Measurements from ENCODE around the gene DCAF15. TPM values are rescaled to one million over a fixed set of nuclear protein-coding genes. Genes with fewer than 3 reads are reported as not detected.

Gene DCAF15
- total RNA-seq, 1 experiment from 2014 or later = 20.9 TPM

GRCh38 chr19:13974073-13974472 is 21.8 kb downstream of the DCAF15 start:
- DNase-seq (ENCODE audit: low read depth) = no peak

GRCh38 chr19:13975870-13976269 is 23.6 kb downstream of the DCAF15 start:
- DNase-seq (ENCODE audit: low read depth) = no peak

- no peak for DNase-seq (ENCODE audit: low read depth)
Measured at GRCh38 chr19:13976446-13976845, 24.1 kb downstream of the DCAF15 start.

- no peak for DNase-seq (ENCODE audit: low read depth)
Measured at GRCh38 chr19:13977803-13978202, 25.5 kb downstream of the DCAF15 start.

DNA sequence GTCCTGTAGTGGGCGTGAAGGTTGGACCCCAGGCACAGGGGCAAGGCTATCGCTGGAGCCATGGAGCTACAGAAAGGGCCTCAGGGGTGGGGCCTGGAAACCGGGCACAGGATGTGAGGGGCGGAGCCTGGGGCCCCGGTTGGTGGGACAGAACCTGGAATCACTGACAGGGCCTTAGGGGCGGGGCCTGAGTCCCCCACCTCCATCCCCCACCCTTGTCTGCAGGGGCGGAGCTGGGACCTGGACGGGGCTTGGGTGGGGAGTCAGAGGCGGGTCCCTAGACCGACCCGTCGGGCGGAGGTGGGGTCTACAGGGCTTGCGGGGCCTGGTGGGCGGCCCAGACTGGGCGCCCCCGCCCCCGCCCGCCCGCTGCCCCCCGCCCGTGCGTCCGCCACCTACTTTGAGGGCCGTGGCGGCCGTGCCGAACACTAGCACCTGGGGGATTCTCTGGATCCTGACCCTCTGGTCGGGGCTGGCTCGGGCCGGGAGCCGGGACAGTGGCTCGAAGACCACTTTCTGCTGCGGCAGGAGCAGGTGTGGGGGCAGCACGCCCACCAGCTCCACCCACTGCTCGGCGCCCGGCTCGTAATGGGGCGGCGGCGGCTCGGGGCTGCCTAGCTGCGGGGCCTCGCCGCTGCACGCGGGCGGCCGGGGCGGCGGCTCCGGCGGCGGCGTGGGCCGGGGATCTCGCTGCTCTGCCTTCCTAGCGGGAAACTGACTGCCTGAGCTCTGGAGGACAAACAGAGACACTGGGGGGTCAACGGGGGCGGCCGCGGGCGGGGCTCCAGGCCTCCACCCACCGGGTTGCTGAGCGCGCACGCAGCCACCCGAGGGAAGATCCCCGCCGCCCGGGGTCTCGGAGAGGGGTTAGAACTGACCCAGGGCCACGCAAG is 26.3 kb downstream of the DCAF15 start:
- no peak for DNase-seq (ENCODE audit: low read depth)

DNA sequence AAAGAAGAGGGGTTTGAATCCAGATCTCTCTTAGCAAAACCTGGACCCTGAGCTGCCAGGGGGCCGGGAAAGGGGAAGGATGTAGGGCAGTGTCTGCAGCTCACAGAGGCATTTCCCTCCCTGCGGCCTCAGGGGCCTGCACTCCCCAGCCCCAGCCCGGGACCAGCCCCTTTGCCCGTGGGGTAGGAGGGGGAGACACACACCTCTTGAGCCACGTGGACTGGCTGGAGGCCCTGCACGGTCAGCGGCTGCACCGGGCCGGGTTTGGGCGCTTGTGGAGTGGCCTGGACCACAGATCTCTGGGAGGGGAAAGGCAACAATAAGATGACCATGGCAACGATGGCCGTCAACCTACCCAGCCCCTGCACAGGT is 26.9 kb downstream of the DCAF15 start:
- DNase-seq (ENCODE audit: low read depth) = no peak

DNA sequence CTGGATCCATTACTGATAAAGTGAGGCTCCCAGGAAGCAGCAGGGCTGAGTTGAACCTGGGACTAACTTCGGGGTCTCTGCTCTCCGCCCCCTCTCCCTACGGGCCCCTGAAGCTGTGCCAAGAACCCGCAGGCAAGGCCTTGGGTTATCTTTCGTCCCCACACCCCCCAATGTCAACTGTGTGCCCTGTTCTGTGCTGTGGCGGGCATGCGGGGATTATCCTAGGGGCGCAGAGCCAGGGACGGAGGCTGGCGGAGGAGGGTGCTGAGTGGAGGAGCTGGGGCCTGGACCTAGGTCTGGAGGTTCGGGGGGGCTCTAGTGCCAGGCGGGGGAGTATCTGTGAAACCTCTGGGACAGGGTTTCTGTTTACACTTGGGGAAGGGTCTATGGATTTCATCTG is 27.4 kb downstream of the DCAF15 start:
- DNase-seq (ENCODE audit: low read depth) = no peak

GRCh38 chr19:13980340-13980739 is 28.0 kb downstream of the DCAF15 start:
- DNase-seq (ENCODE audit: low read depth) = no peak

DNA sequence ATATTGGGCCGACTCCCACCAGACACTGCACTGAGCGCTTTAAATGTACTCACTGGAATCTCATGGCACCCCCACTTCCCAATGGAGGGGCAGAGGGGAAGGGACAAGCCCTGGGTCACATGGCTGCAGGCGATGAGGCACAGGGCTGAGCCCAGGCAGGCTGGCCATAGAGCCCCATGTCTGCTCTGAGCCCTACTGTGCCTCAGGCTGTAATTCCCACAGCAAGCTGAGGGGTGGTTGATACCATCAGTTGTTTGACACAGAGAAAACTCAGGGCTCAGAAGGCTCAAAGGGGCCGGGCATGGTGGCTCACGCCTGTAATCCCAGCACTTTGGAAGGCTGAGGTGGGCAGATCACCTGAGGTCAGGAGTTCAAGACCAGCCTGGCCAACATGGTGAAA is 28.7 kb downstream of the DCAF15 start:
- DNase-seq (ENCODE audit: low read depth) = no peak

DNA sequence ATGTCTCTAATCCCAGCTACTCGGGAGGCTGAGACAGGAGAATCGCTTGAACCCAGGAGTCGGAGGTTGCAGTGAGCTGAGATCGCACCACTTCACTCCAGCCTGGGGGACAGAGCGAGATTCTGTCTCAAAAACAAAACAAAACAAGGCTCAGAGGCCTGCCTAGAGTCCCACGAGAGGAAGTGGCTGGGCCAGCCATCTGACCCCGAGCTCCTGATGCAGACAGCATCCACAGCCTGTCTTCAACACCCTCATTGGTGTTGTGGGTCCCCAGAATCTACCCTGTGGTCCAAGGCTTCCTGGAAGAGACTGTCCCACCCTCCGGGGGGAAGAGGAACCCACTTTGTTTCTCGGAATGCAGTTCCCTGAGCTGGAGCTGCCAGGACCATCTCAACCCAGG is 29.2 kb downstream of the DCAF15 start:
- no peak for DNase-seq (ENCODE audit: low read depth)

GRCh38 chr19:13981988-13982501 is 29.7 kb downstream of the DCAF15 start:
- DNase-seq (ENCODE audit: low read depth) = no peak

DNA sequence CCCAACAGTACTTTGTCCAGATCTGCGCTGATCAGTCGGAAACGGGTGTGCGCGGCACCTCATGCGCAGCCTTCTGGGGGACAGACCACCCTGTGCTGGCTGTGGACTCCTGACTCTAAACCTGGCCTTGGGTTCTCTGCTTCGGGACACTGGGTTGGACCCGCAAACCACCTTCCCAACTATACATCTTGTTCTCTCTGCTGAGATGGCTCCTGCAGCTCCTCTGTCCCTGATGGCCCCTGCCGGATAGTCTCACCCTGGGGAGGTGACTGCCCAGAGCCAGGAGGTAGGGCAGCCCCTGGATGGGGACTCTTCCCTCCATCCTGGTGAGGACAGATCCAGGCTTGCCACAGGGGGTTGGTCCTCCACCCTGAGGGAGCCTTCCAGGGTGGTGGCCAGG is 30.5 kb downstream of the DCAF15 start:
- DNase-seq (ENCODE audit: low read depth) = no peak

- DNase-seq (ENCODE audit: low read depth) = no peak
Measured at GRCh38 chr19:13983213-13983889, 31.0 kb downstream of the DCAF15 start.

DNA sequence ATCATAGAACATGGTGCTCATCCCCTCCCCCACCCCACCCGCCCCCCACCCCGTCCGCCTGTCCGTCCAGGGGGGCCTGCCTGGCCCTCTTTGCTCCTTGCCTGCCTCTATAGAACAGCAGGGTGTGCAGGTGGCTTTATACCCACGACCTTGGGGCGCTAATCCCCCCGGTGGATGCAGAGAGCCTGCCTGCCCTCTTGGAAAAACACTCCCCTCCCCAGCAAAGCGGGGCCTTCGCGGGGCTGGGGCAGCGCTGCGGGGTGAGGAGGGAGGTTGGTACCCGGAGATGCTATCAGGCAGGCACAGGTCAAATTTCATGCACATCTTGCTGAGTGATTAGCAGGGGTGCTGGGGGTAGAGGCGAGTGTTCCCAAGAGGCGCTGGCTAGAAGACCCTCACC is 31.9 kb downstream of the DCAF15 start:
- no peak for DNase-seq (ENCODE audit: low read depth)

GRCh38 chr19:13984875-13985741 is 32.8 kb downstream of the DCAF15 start:
- no peak for DNase-seq (ENCODE audit: low read depth)

DNA sequence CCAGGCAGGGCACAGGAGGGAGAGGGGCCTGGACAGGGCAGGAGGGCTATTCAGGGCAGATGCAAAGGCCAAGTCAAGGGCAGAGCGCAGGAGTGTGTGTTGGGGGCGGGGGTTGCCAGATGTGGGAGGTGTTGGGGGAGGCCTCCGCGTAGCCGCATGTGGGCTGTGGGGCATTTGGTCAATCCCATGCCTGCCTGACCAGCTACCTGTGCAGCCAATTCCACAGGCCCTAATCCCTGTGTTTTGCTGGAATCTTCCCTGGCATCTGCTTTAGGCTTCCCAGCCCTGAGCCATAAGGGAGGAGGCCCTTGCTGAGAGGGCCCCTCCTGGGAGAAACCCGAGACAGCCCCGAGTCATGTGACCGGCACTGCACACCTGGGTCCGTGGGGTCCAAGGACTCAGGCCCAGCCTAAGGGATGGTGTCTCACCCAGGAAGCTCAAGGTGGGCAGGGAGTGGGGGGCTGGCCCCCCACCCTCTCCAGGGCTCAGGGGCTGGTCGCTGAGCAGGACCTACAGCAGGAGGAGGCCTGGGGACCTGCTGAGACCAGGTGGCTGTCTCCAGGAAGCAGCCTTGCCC is 33.5 kb downstream of the DCAF15 start:
- DNase-seq (ENCODE audit: low read depth) = no peak

DNA sequence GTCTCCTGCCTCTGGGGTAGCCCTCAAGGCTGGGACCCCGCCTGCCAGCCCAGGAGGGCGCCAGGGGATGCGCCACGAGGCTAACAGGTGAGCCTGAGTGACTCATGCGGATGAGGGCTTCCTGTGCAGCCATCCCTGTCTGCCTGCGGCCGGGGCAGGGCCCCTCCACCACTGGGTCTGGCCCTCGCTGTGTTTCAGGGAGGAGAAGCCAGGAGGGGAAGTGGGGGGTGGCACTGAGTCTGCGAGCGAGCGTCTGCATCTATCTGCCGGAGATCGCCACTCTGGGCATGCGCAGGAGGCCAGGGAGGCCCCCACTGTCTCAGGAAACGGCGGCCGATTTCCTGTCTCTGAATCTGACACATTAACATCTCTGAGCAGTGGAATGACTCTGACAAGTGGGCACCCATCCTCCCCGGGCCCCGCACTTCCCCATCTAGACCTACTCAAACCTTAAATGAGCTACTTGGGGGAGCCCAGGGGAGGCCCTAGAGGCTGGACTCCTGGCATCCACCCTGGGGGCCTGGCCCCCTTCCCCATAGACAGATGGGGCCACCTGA is 34.1 kb downstream of the DCAF15 start:
- DNase-seq (ENCODE audit: low read depth) = no peak

GRCh38 chr19:13987101-13987890 is 35.0 kb downstream of the DCAF15 start:
- DNase-seq (ENCODE audit: low read depth) = no peak

- no peak for DNase-seq (ENCODE audit: low read depth)
Measured at GRCh38 chr19:13989487-13989886, 37.2 kb downstream of the DCAF15 start.

GRCh38 chr19:13990085-13990484 is 37.8 kb downstream of the DCAF15 start:
- DNase-seq (ENCODE audit: low read depth) = no peak

- no peak for DNase-seq (ENCODE audit: low read depth)
Measured at GRCh38 chr19:13992025-13992424, 39.7 kb downstream of the DCAF15 start.

Measured in M059J (cell line).